ENCODE results near the gene VPS26A. TPM values are rescaled to one million over a fixed set of nuclear protein-coding genes. Genes with fewer than 3 reads are reported as not detected.

Gene VPS26A
- total RNA-seq, 1 donor from 2014 or later, result 42.6 TPM

DNA sequence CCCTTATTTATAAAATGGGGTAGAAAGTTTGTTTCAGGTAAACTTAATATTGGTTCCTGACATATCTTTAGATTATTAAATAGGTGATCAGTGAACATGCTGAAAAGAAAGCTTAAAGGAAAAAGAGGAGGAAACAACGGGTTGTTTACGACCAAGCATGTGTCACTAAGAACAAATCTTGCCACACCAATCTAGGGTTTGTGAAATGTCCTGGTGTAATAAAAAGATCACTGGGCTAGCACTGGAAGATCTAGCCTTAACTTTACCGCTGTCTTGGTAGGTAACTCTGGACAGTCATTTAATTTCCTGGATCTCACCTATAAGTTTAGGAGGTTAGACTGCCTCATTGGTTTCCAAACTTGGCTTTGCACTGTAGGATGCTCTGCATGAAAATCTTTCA, 19.0 kb downstream of the VPS26A start:
- DNase-seq (ENCODE audit: low read depth) (no peak), FAIRE-seq (no peak)
- Histone ChIP-seq H3K36me3 (ENCODE audit: control insufficient read depth, insufficient read depth, low read length) (no peaks in the 10 kb centered on the region), H3K27me3 (ENCODE audit: control insufficient read depth, insufficient read depth, low read length) (no peaks in the 10 kb centered on the region), H3K4me3 (ENCODE audit: low read depth, low read length) (no peak overlapping the region)
- TF ChIP-seq, protein P1, sequence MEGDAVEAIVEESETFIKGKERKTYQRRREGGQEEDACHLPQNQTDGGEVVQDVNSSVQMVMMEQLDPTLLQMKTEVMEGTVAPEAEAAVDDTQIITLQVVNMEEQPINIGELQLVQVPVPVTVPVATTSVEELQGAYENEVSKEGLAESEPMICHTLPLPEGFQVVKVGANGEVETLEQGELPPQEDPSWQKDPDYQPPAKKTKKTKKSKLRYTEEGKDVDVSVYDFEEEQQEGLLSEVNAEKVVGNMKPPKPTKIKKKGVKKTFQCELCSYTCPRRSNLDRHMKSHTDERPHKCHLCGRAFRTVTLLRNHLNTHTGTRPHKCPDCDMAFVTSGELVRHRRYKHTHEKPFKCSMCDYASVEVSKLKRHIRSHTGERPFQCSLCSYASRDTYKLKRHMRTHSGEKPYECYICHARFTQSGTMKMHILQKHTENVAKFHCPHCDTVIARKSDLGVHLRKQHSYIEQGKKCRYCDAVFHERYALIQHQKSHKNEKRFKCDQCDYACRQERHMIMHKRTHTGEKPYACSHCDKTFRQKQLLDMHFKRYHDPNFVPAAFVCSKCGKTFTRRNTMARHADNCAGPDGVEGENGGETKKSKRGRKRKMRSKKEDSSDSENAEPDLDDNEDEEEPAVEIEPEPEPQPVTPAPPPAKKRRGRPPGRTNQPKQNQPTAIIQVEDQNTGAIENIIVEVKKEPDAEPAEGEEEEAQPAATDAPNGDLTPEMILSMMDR (IDR thresholded peaks at IDR 0.05; ENCODE audit: insufficient read depth, low read length, severe bottlenecking), result no peak

- FAIRE-seq (no peak), DNase-seq (ENCODE audit: low read depth) (no peak)
- TF ChIP-seq, protein P1 (IDR thresholded peaks at IDR 0.05; ENCODE audit: insufficient read depth, low read length, severe bottlenecking), result no peak
- no peaks in the 10 kb centered on the region for H3K36me3 ChIP-seq (ENCODE audit: control insufficient read depth, insufficient read depth, low read length)
- no peaks in the 10 kb centered on the region for H3K27me3 ChIP-seq (ENCODE audit: control insufficient read depth, insufficient read depth, low read length)
- H3K4me3 ChIP-seq (ENCODE audit: low read depth, low read length), result no peak overlapping the region
Observed at GRCh38 chr10:69145329-69145728, 21.4 kb downstream of the VPS26A start.

GRCh38 chr10:69145864-69146263, 21.9 kb downstream of the VPS26A start:
- Histone ChIP-seq H3K36me3 (ENCODE audit: control insufficient read depth, insufficient read depth, low read length) (no peaks in the 10 kb centered on the region), H3K4me3 (ENCODE audit: low read depth, low read length) (no peak overlapping the region), H3K27me3 (ENCODE audit: control insufficient read depth, insufficient read depth, low read length) (no peaks in the 10 kb centered on the region)
- no peak for FAIRE-seq
- no peak for DNase-seq (ENCODE audit: low read depth)
- TF ChIP-seq, protein P1 (IDR thresholded peaks at IDR 0.05; ENCODE audit: insufficient read depth, low read length, severe bottlenecking), result no peak

GRCh38 chr10:69146759-69147158, 22.8 kb downstream of the VPS26A start:
- DNase-seq (ENCODE audit: low read depth) (no peak), FAIRE-seq (no peak)
- H3K4me3 ChIP-seq (ENCODE audit: low read depth, low read length), result no peak overlapping the region
- H3K27me3 ChIP-seq (ENCODE audit: control insufficient read depth, insufficient read depth, low read length), result no peaks in the 10 kb centered on the region
- no peaks in the 10 kb centered on the region for H3K36me3 ChIP-seq (ENCODE audit: control insufficient read depth, insufficient read depth, low read length)
- TF ChIP-seq, protein P1 (IDR thresholded peaks at IDR 0.05; ENCODE audit: insufficient read depth, low read length, severe bottlenecking), result no peak

GRCh38 chr10:69151984-69152383, 28.0 kb downstream of the VPS26A start:
- Histone ChIP-seq H3K27me3 (ENCODE audit: control insufficient read depth, insufficient read depth, low read length) (no peaks in the 10 kb centered on the region), H3K4me3 (ENCODE audit: low read depth, low read length) (no peak overlapping the region), H3K36me3 (ENCODE audit: control insufficient read depth, insufficient read depth, low read length) (no peaks in the 10 kb centered on the region)
- no peak for FAIRE-seq
- TF ChIP-seq, protein P1 (IDR thresholded peaks at IDR 0.05; ENCODE audit: insufficient read depth, low read length, severe bottlenecking), result no peak
- no peak for DNase-seq (ENCODE audit: low read depth)

- no peak overlapping the region for H3K4me3 ChIP-seq (ENCODE audit: low read depth, low read length)
- FAIRE-seq (no peak), DNase-seq (ENCODE audit: low read depth) (no peak)
- no peaks in the 10 kb centered on the region for H3K27me3 ChIP-seq (ENCODE audit: control insufficient read depth, insufficient read depth, low read length)
- TF ChIP-seq, protein P1 (IDR thresholded peaks at IDR 0.05; ENCODE audit: insufficient read depth, low read length, severe bottlenecking), result no peak
- peaks cover 3% of the 10 kb centered on the region for H3K36me3 ChIP-seq (ENCODE audit: control insufficient read depth, insufficient read depth, low read length)
Observed at GRCh38 chr10:69153227-69153626, 29.2 kb downstream of the VPS26A start.

Measured in bronchial epithelial cell (primary cell).